GM23338 (cell line): ENCODE results near the gene GPR176. TPM values are rescaled to one million over a fixed set of nuclear protein-coding genes. Genes with fewer than 3 reads are reported as not detected.

Experiments
- ATAC-seq: fragments of 200-7000 bp; cut with Tn5 transposase; 3 replicates; pipeline ENCODE4 v1.9.1; 2020
- DNase-seq: peaks from one replicate; pipeline ENCODE4 v3.0.0-alpha.2; 2015; ENCODE audit warnings: low spot score
- H2AFZ ChIP-seq: fragments of 200-600 bp; sonication (generic); 2 replicates; pipeline ENCODE4 v1.8.0; 2016; ENCODE audit warnings: antibody characterized with exemption, mild to moderate bottlenecking, moderate library complexity
- H3F3A ChIP-seq: fragments of 200-600 bp; sonication (generic); replicated peaks from 2 replicates; pipeline ENCODE4 v1.8.0; 2017; ENCODE audit warnings: antibody characterized with exemption, mixed run types, low read depth
- H3K27ac ChIP-seq: fragments of 200-600 bp; sonication (generic); 2 replicates; pipeline ENCODE4 v1.6.1; 2016; ENCODE audit warnings: low read depth
- H3K27me3 ChIP-seq: fragments of 200-600 bp; sonication (generic); 2 replicates; pipeline ENCODE4 v1.8.0; 2016; ENCODE audit warnings: mild to moderate bottlenecking, mixed run types, moderate library complexity; ENCODE audit not compliant: insufficient read depth
- H3K36me3 ChIP-seq: fragments of 200-600 bp; sonication (generic); 2 replicates; pipeline ENCODE4 v1.8.0; 2016; ENCODE audit warnings: mild to moderate bottlenecking; ENCODE audit not compliant: insufficient read depth
- H3K4me1 ChIP-seq: fragments of 200-600 bp; sonication (generic); 2 replicates; pipeline ENCODE4 v1.8.0; 2016; ENCODE audit warnings: mild to moderate bottlenecking, moderate library complexity; ENCODE audit not compliant: insufficient read depth
- H3K4me2 ChIP-seq: fragments of 200-600 bp; sonication (generic); 2 replicates; pipeline ENCODE4 v1.7.1; 2017; ENCODE audit warnings: mixed run types
- H3K4me3 ChIP-seq: fragments of 200-600 bp; sonication (generic); 2 replicates; pipeline ENCODE4 v1.6.1; 2016; ENCODE audit warnings: mixed run types
- H3K79me2 ChIP-seq: fragments of 200-600 bp; sonication (generic); replicated peaks from 2 replicates; pipeline ENCODE4 v1.8.0; 2017; ENCODE audit warnings: mild to moderate bottlenecking; ENCODE audit not compliant: insufficient read depth
- H3K9me2 ChIP-seq: fragments of 200-600 bp; sonication (generic); 2 replicates; pipeline ENCODE4 v1.8.0; 2017; ENCODE audit not compliant: insufficient read depth
- H4K20me1 ChIP-seq: fragments of 200-600 bp; sonication (generic); replicated peaks from 2 replicates; pipeline ENCODE4 v1.8.0; 2017; ENCODE audit warnings: mild to moderate bottlenecking; ENCODE audit not compliant: insufficient read depth
- H3K27ac Mint-ChIP-seq: 2 replicates; pipeline ENCODE4 v1.8.0; 2020; ENCODE audit warnings: inconsistent platforms, mild to moderate bottlenecking, moderate library complexity, mixed read lengths
- H3K27me3 Mint-ChIP-seq: 3 replicates; pipeline ENCODE4 v1.8.0; 2022; ENCODE audit warnings: low read depth, mild to moderate bottlenecking, moderate library complexity, mixed read lengths, inconsistent platforms; ENCODE audit not compliant: insufficient read depth, poor library complexity
- H3K36me3 Mint-ChIP-seq: 3 replicates; pipeline ENCODE4 v1.8.0; 2021; ENCODE audit warnings: low read depth, mild to moderate bottlenecking, inconsistent platforms, moderate library complexity, mixed read lengths
- H3K4me1 Mint-ChIP-seq: 3 replicates; pipeline ENCODE4 v1.8.0; 2020; ENCODE audit warnings: mild to moderate bottlenecking, inconsistent platforms, mixed read lengths
- H3K4me3 Mint-ChIP-seq: 3 replicates; pipeline ENCODE4 v1.8.0; 2021; ENCODE audit warnings: moderate library complexity, mild to moderate bottlenecking, inconsistent platforms, mixed read lengths
- H3K9me3 Mint-ChIP-seq: 3 replicates; pipeline ENCODE4 v1.8.0; 2020; ENCODE audit warnings: moderate library complexity, mild to moderate bottlenecking, inconsistent platforms, mixed read lengths
- CREB1 ChIP-seq: fragments of 250-450 bp; sonication (Bioruptor Pico); IDR thresholded peaks from 2 replicates; pipeline ENCODE4 v1.5.0; 2020; ENCODE audit warnings: low read depth, mild to moderate bottlenecking, moderate library complexity
- CTCF ChIP-seq, 2 experiments: fragments of 200-600 bp in 1 of 2; sonication (generic) in 1 of 2; conservative IDR thresholded peaks; 2 replicates each; pipeline versions ENCODE4 v1.5.1 to v1.6.1; 2016 to 2017; ENCODE audit warnings: antibody characterized with exemption in 2 of 2, low read depth in 2 of 2, mild to moderate bottlenecking in 2 of 2, moderate library complexity in 1 of 2
- ETS1 ChIP-seq: IDR thresholded peaks from 2 replicates; pipeline ENCODE4 v1.6.1; 2016; ENCODE audit warnings: antibody characterized with exemption
- EZH2 ChIP-seq: fragments of 200-600 bp; sonication (generic); IDR thresholded peaks from one replicate; pipeline ENCODE4 v1.8.0; 2017; ENCODE audit warnings: antibody characterized with exemption, mild to moderate bottlenecking, low read depth; ENCODE audit not compliant: unreplicated experiment
- EZH2phosphoT487 ChIP-seq: fragments of 200-600 bp; sonication (generic); IDR thresholded peaks from one replicate; pipeline ENCODE4 v1.8.1; 2018; ENCODE audit warnings: antibody characterized with exemption; ENCODE audit not compliant: unreplicated experiment
- NANOG ChIP-seq: IDR thresholded peaks from 2 replicates; pipeline ENCODE4 v1.6.1; 2016; ENCODE audit warnings: antibody characterized with exemption, borderline replicate concordance
- POLR2AphosphoS5 ChIP-seq: IDR thresholded peaks from 2 replicates; pipeline ENCODE4 v1.6.1; 2016; ENCODE audit warnings: antibody characterized with exemption, low read depth
- STAT1 ChIP-seq: IDR thresholded peaks from one replicate; pipeline ENCODE4 v1.6.1; 2016; ENCODE audit warnings: antibody characterized with exemption; ENCODE audit not compliant: unreplicated experiment
- ZNF114 ChIP-seq: fragments of 250-450 bp; sonication (Bioruptor Pico); IDR thresholded peaks from 2 replicates; pipeline ENCODE4 v1.5.0; 2020; ENCODE audit warnings: mild to moderate bottlenecking, moderate library complexity
- ZNF331 ChIP-seq: fragments of 250-450 bp; sonication (Bioruptor Pico); IDR thresholded peaks from 2 replicates; pipeline ENCODE4 v1.5.0; 2020; ENCODE audit warnings: low read depth, mild to moderate bottlenecking, moderate library complexity
- polyA plus RNA-seq: library from polyadenylated mRNA; unstranded; fragments of >200 nt; fragmentation: Nextera tagmentation; extraction: Ambion mirVana; gene quantifications from 2 replicates; pipeline ENCODE4 v1.2.1, GENCODE V29; 2016
- total RNA-seq: library from RNA; depleted of rRNA; stranded (reverse); fragments of >200 nt; shearing (Covaris generic); gene quantifications from 2 replicates; pipeline ENCODE4 v1.2.3, GENCODE V29; 2014
- TF ChIP-seq, protein P1 (sequence below): fragments of 250-450 bp; sonication (Bioruptor Pico); IDR thresholded peaks from 2 replicates; pipeline ENCODE4 v1.5.0; 2020; ENCODE audit warnings: mild to moderate bottlenecking, moderate library complexity

Gene GPR176
- total and polyA plus RNA-seq, 2 experiments from 2014 or later, result 60.0 to 248 TPM

DNA sequence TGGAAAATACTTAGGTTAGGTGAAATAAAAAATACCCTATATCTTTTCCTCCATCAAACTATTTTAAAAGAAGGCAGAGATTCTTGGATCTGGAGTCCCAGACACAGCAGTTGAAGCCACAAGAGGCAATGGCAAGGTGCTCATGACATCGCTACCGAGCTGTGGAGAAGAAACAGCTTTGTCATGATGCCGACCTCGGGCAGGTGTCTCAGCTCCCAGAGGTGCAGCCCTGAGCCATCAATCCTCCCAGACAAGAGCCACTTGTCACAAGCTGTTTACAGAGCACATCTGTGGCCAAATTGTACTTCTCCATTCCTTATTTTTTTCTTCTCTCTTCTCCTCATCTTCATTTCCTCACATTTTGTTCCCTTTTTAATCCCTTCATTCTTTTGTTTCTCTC lies 50.8 kb downstream of the GPR176 start:
- H3F3A ChIP-seq, result 0 out of 2 replicates have a peak, but pooled peaks cover 2% of the 10 kb centered on the region
- no peak overlapping the region for H2AFZ ChIP-seq
- no peak overlapping the region for H3K27ac Mint-ChIP-seq
- peaks cover 2% of the 10 kb centered on the region; the same call in 1 of the 2 replicates for H3K36me3 ChIP-seq
- peaks cover 76% of the 10 kb centered on the region for H3K4me1 Mint-ChIP-seq
- H3K4me2 ChIP-seq, result no peak overlapping the region
- peaks cover 61% of the 10 kb centered on the region for H4K20me1 ChIP-seq
- no peak overlapping the region for H3K4me3 Mint-ChIP-seq
- H3K4me3 ChIP-seq, result no peak overlapping the region
- H3K9me3 Mint-ChIP-seq, result no peaks in the 10 kb centered on the region
- TF ChIP-seq CTCF (conservative IDR thresholded peaks at IDR 0.05; ENCODE audit: low read depth in 2 of 2), result no peak
- no peak for TF ChIP-seq ETS1
- no peak for TF ChIP-seq CREB1 (CRISPR knock-in tag)
- no peak for TF ChIP-seq EZH2
- TF ChIP-seq POLR2AphosphoS5, result no peak
- no peak for TF ChIP-seq EZH2phosphoT487
- no peak for TF ChIP-seq ZNF114 (CRISPR knock-in tag)
- no peak for TF ChIP-seq NANOG
- peaks cover 56% of the 10 kb centered on the region for H3K4me1 ChIP-seq
- no peak for DNase-seq
- no peak for ATAC-seq
- H3K36me3 Mint-ChIP-seq, result peaks cover 28% of the 10 kb centered on the region
- no peaks in the 10 kb centered on the region for H3K27me3 ChIP-seq
- peaks cover 6% of the 10 kb centered on the region for H3K27me3 Mint-ChIP-seq
- H3K9me2 ChIP-seq, result no peaks in the 10 kb centered on the region
- H3K79me2 ChIP-seq, result peaks cover 100% of the 10 kb centered on the region
- H3K27ac ChIP-seq, result no peak overlapping the region

DNA sequence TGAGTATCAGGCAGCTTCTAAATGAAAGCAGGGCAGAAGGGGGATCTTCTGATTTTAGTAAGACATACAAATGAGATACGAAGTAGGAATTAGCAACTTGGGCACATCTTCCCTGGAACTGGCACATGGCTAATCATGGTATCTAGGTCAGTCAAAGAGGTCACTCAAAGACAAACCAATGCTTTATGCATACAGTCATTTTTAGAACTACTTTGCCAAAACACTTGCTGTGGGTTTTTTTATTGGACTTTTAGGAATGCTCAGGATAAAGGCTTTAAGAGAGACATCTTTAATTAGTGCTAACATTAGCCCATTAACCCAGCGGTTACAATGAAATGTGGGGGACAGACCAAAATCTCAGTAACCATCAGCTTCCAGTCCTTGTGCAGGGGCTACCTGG lies 51.7 kb downstream of the GPR176 start:
- H3K27ac ChIP-seq, result peak overlapping the region; percentile 30; the same call in 1 of the 2 replicates
- no peak overlapping the region for H3K4me3 Mint-ChIP-seq
- H3K27me3 Mint-ChIP-seq, result peaks cover 6% of the 10 kb centered on the region
- H3K79me2 ChIP-seq, result peaks cover 100% of the 10 kb centered on the region
- no peaks in the 10 kb centered on the region for H3K9me2 ChIP-seq
- no peaks in the 10 kb centered on the region for H3F3A ChIP-seq
- H2AFZ ChIP-seq, result no peak overlapping the region
- H3K27ac Mint-ChIP-seq, result no peak overlapping the region
- no peak overlapping the region for H3K4me3 ChIP-seq
- peaks cover 74% of the 10 kb centered on the region for H3K4me1 Mint-ChIP-seq
- no peaks in the 10 kb centered on the region for H3K9me3 Mint-ChIP-seq
- no peak for DNase-seq
- peaks cover 49% of the 10 kb centered on the region for H3K4me1 ChIP-seq
- no peak for ATAC-seq
- H4K20me1 ChIP-seq, result peaks cover 64% of the 10 kb centered on the region
- H3K36me3 ChIP-seq, result no peaks in the 10 kb centered on the region; the same call in 1 of the 2 replicates
- H3K36me3 Mint-ChIP-seq, result peaks cover 22% of the 10 kb centered on the region
- no peak overlapping the region for H3K4me2 ChIP-seq
- no peaks in the 10 kb centered on the region for H3K27me3 ChIP-seq
- TF ChIP-seq ZNF331 (CRISPR knock-in tag), result no peak
- TF ChIP-seq STAT1, result no peak
- TF ChIP-seq, protein P1, sequence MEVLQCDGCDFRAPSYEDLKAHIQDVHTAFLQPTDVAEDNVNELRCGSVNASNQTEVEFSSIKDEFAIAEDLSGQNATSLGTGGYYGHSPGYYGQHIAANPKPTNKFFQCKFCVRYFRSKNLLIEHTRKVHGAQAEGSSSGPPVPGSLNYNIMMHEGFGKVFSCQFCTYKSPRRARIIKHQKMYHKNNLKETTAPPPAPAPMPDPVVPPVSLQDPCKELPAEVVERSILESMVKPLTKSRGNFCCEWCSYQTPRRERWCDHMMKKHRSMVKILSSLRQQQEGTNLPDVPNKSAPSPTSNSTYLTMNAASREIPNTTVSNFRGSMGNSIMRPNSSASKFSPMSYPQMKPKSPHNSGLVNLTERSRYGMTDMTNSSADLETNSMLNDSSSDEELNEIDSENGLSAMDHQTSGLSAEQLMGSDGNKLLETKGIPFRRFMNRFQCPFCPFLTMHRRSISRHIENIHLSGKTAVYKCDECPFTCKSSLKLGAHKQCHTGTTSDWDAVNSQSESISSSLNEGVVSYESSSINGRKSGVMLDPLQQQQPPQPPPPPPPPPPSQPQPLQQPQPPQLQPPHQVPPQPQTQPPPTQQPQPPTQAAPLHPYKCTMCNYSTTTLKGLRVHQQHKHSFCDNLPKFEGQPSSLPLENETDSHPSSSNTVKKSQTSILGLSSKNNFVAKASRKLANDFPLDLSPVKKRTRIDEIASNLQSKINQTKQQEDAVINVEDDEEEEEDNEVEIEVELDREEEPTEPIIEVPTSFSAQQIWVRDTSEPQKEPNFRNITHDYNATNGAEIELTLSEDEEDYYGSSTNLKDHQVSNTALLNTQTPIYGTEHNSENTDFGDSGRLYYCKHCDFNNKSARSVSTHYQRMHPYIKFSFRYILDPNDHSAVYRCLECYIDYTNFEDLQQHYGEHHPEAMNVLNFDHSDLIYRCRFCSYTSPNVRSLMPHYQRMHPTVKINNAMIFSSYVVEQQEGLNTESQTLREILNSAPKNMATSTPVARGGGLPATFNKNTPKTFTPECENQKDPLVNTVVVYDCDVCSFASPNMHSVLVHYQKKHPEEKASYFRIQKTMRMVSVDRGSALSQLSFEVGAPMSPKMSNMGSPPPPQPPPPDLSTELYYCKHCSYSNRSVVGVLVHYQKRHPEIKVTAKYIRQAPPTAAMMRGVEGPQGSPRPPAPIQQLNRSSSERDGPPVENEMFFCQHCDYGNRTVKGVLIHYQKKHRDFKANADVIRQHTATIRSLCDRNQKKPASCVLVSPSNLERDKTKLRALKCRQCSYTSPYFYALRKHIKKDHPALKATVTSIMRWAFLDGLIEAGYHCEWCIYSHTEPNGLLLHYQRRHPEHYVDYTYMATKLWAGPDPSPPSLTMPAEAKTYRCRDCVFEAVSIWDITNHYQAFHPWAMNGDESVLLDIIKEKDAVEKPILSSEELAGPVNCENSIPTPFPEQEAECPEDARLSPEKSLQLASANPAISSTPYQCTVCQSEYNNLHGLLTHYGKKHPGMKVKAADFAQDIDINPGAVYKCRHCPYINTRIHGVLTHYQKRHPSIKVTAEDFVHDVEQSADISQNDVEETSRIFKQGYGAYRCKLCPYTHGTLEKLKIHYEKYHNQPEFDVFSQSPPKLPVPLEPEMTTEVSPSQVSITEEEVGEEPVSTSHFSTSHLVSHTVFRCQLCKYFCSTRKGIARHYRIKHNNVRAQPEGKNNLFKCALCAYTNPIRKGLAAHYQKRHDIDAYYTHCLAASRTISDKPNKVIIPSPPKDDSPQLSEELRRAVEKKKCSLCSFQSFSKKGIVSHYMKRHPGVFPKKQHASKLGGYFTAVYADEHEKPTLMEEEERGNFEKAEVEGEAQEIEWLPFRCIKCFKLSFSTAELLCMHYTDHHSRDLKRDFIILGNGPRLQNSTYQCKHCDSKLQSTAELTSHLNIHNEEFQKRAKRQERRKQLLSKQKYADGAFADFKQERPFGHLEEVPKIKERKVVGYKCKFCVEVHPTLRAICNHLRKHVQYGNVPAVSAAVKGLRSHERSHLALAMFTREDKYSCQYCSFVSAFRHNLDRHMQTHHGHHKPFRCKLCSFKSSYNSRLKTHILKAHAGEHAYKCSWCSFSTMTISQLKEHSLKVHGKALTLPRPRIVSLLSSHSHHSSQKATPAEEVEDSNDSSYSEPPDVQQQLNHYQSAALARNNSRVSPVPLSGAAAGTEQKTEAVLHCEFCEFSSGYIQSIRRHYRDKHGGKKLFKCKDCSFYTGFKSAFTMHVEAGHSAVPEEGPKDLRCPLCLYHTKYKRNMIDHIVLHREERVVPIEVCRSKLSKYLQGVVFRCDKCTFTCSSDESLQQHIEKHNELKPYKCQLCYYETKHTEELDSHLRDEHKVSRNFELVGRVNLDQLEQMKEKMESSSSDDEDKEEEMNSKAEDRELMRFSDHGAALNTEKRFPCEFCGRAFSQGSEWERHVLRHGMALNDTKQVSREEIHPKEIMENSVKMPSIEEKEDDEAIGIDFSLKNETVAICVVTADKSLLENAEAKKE, result no peak
- no peak for TF ChIP-seq EZH2phosphoT487
